ENCODE data around the gene WAC.
"Not testable (repeated sequence)": the region's sequence is repeated elsewhere in the genome, so short reads cannot be mapped to it uniquely, and the experiment has no call there.

Gene WAC

GRCh38 chr10:28619455-28619854 lies 86.5 kb downstream of the WAC start:
- DNase-seq = no peak

- no peak for DNase-seq
These were observed 87.3 kb downstream of the WAC start for GRCh38 chr10:28620251-28620650.

GRCh38 chr10:28623483-28623882 lies 90.6 kb downstream of the WAC start:
- DNase-seq = no peak

- no peak for DNase-seq
These were observed 91.4 kb downstream of the WAC start for GRCh38 chr10:28624351-28624750.

GRCh38 chr10:28627102-28627501 lies 94.2 kb downstream of the WAC start:
- DNase-seq = no peak

GRCh38 chr10:28628184-28628893 lies 95.4 kb downstream of the WAC start:
- DNase-seq = peak; percentile 65

GRCh38 chr10:28631896-28632583 lies 99.1 kb downstream of the WAC start:
- DNase-seq = no peak

GRCh38 chr10:28632584-28632945 lies 99.6 kb downstream of the WAC start:
- no peak for DNase-seq

- DNase-seq = no peak
These were observed 100.8 kb downstream of the WAC start for GRCh38 chr10:28633750-28634149.

GRCh38 chr10:28637346-28637745 lies 104.4 kb downstream of the WAC start:
- no peak for DNase-seq

- no peak for DNase-seq
These were observed 105.5 kb downstream of the WAC start for GRCh38 chr10:28638392-28638791.

- DNase-seq = no peak
These were observed 107.6 kb downstream of the WAC start for GRCh38 chr10:28640551-28640950.

- DNase-seq = no peak
These were observed 111.7 kb downstream of the WAC start for GRCh38 chr10:28644647-28645046.

- DNase-seq = no peak
These were observed 119.2 kb downstream of the WAC start for GRCh38 chr10:28652106-28652505.

- DNase-seq = no peak
These were observed 119.8 kb downstream of the WAC start for GRCh38 chr10:28652703-28653102.

- DNase-seq = not testable (repeated sequence)
These were observed 125.9 kb downstream of the WAC start for GRCh38 chr10:28658824-28659223.

GRCh38 chr10:28661035-28661434 lies 128.1 kb downstream of the WAC start:
- DNase-seq = no peak

- DNase-seq = peak; percentile 66
These were observed 130.9 kb downstream of the WAC start for GRCh38 chr10:28663576-28664368.

GRCh38 chr10:28664369-28664740 lies 131.4 kb downstream of the WAC start:
- no peak for DNase-seq

- DNase-seq = no peak
These were observed 134.0 kb downstream of the WAC start for GRCh38 chr10:28666751-28667467.

GRCh38 chr10:28668363-28669226 lies 135.7 kb downstream of the WAC start:
- peak; percentile 62 for DNase-seq

All from activated T-cell treated with anti-CD3 and anti-CD28 coated beads, Interleukin-2, amount 50 U/mL, for 1 hour (primary cell).